BE2C (cell line): ENCODE data around the gene COQ8B.

Source experiments
- DNase-seq: peaks from one replicate; pipeline ENCODE4 v3.0.0-alpha.2; 2020
- H3K27me3 ChIP-seq: fragments of 250-450 bp; sonication (Bioruptor Pico); 2 replicates; pipeline ENCODE4 v1.5.1; 2020; ENCODE audit warnings: mild to moderate bottlenecking
- H3K36me3 ChIP-seq: fragments of 250-450 bp; sonication (Bioruptor Pico); 2 replicates; pipeline ENCODE4 v1.5.1; 2020; ENCODE audit warnings: mild to moderate bottlenecking
- H3K4me1 ChIP-seq: fragments of 250-450 bp; sonication (Bioruptor Pico); 2 replicates; pipeline ENCODE4 v1.5.1; 2020
- H3K4me3 ChIP-seq: 2 replicates; pipeline ENCODE4 v1.5.1; 2011; ENCODE audit warnings: low read depth, low read length
- H3K9me3 ChIP-seq: fragments of 250-450 bp; sonication (Bioruptor Pico); 2 replicates; pipeline ENCODE4 v1.5.1; 2020
- TF ChIP-seq, protein P1 (sequence below): IDR thresholded peaks from 2 replicates; pipeline ENCODE4 v1.5.1; 2012; ENCODE audit warnings: mild to moderate bottlenecking, low read depth, low read length

COQ8B gene

DNA sequence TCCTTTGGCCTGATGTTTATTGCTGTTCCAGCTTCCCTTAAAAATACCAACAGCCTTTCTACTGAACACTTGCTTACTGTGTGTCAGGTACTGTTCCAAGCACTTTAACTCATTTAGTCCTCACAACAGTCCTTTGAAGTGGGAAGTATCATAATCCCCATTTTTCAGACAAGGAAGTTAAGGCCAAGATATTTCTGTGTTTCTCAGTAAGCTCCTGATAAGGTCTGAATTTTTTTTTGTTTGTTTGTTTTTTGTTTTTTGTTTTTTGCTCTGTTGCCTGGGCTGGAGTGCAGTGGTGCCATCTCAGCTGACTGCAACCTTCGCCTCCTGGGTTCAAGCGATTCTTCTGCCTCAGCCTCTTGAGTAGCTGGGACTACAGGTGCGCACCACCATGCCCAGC is 41.8 kb upstream of the COQ8B start:
- TF ChIP-seq, protein P1, sequence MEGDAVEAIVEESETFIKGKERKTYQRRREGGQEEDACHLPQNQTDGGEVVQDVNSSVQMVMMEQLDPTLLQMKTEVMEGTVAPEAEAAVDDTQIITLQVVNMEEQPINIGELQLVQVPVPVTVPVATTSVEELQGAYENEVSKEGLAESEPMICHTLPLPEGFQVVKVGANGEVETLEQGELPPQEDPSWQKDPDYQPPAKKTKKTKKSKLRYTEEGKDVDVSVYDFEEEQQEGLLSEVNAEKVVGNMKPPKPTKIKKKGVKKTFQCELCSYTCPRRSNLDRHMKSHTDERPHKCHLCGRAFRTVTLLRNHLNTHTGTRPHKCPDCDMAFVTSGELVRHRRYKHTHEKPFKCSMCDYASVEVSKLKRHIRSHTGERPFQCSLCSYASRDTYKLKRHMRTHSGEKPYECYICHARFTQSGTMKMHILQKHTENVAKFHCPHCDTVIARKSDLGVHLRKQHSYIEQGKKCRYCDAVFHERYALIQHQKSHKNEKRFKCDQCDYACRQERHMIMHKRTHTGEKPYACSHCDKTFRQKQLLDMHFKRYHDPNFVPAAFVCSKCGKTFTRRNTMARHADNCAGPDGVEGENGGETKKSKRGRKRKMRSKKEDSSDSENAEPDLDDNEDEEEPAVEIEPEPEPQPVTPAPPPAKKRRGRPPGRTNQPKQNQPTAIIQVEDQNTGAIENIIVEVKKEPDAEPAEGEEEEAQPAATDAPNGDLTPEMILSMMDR: no peak
- Histone ChIP-seq H3K4me3 (no peak overlapping the region), H3K4me1 (no peaks in the 10 kb centered on the region), H3K9me3 (no peaks in the 10 kb centered on the region), H3K27me3 (no peaks in the 10 kb centered on the region), H3K36me3 (peaks cover 88% of the 10 kb centered on the region)
- no peak for DNase-seq

DNA sequence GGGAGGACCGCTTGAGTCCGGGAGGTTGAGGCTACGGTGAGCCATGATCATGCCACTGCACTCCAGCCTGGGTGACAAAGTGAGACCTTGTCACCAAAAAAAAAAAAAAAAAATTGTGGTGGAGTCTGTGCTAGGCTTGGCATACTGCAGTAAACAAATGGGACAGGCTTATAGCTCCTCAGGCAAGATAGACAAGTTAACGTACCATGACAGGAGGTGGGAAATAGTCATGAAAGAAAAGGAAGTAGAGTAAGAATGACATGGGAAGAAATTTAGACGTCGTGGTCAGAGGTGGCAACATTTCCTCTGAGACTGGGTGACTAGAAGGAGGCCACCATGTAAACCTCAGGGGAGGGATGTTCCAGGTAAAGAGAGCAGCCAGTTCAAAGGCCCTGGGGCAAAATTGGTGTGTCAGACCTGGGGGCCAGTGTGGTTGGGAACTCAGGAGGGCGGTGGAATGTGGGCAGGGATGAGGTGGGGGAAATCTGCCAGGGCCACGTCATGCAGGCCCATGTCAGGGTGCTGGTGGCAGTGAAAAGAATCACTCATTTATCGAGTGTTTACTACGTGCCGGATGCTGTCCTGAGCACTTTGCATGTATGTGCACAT is 39.9 kb upstream of the COQ8B start:
- no peaks in the 10 kb centered on the region for H3K4me1 ChIP-seq
- TF ChIP-seq, protein P1: no peak
- DNase-seq: no peak
- H3K36me3 ChIP-seq: peaks cover 75% of the 10 kb centered on the region
- no peaks in the 10 kb centered on the region for H3K27me3 ChIP-seq
- no peak overlapping the region for H3K4me3 ChIP-seq
- no peaks in the 10 kb centered on the region for H3K9me3 ChIP-seq

DNA sequence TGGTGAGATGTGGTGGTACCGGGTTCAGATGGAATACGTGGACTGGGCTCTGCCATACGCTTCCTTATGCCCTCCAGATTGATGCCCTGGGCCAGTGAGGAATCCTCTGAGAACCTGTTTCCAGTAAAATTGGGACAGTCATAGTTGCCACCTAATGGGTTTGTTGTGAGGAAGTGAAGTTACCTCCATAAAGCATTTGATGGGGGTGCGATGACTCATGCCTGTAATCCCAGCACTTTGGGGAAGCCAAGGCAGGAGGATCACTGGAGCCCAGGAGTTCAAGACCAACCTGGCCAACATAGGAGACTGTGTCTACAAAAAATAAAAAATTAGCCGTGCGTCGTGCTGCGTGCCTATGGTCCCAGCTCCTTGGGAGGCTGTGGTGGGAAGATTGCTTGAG is 39.1 kb upstream of the COQ8B start:
- no peak overlapping the region for H3K4me3 ChIP-seq
- TF ChIP-seq, protein P1: no peak
- H3K36me3 ChIP-seq: peaks cover 68% of the 10 kb centered on the region
- no peaks in the 10 kb centered on the region for H3K4me1 ChIP-seq
- no peak for DNase-seq
- no peaks in the 10 kb centered on the region for H3K27me3 ChIP-seq
- H3K9me3 ChIP-seq: no peaks in the 10 kb centered on the region

DNA sequence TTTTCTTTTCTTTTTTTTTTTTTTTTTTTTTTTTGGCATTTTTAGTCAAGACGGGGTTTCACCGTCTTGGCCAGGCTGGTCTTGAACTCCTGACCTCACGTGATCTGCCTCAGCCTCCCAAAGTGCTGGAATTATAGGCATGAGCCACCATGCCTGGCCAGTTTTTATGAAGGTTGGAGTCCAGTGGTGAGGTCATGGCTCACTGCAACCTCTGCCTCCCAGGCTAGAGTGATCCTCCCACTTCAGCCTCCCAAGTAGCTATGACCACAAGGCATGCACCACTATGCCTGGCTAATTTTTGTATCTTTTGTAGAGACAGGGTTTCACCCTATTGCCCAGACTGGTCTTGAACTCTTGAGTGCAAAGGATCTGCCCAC is 38.5 kb upstream of the COQ8B start:
- no peak overlapping the region for H3K4me3 ChIP-seq
- H3K4me1 ChIP-seq: no peaks in the 10 kb centered on the region
- no peaks in the 10 kb centered on the region for H3K27me3 ChIP-seq
- no peaks in the 10 kb centered on the region for H3K9me3 ChIP-seq
- TF ChIP-seq, protein P1: no peak
- peaks cover 63% of the 10 kb centered on the region for H3K36me3 ChIP-seq
- no peak for DNase-seq

DNA sequence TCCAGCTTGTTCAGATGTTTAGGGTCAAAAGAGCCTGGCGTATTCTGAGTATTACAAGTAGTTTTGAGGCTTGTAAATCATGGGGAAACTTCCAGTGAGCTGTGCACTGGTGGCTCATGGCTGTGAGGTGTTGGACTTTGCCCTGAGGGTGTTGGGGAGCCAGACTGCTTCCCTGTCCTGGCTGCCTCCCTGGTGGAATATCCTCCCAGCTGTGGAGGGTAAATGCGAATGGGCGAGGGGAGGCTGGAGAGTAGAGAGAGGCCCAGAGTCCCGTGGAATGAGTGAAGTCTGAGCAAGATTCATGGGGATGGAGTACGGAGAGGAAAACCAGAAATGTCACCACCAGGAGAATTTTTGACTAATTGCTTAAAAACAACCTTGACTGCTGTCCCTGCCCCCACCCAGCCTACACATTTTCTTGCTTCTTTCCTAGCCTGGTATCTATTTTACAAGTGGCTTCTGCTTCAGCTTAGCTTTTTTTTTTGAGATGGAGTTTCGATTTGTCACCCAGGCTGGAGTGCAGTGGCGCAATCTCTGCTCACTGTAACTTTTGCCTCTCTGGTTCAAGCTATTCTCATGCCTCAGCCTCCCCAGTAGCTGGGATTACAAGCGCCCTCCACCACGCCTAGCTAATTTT is 38.0 kb upstream of the COQ8B start:
- no peak for DNase-seq
- H3K4me3 ChIP-seq: no peak overlapping the region
- H3K36me3 ChIP-seq: peaks cover 58% of the 10 kb centered on the region
- peaks cover under 1% of the 10 kb centered on the region; the same call in 1 of the 2 replicates for H3K4me1 ChIP-seq
- H3K9me3 ChIP-seq: no peaks in the 10 kb centered on the region
- TF ChIP-seq, protein P1: no peak
- no peaks in the 10 kb centered on the region for H3K27me3 ChIP-seq

DNA sequence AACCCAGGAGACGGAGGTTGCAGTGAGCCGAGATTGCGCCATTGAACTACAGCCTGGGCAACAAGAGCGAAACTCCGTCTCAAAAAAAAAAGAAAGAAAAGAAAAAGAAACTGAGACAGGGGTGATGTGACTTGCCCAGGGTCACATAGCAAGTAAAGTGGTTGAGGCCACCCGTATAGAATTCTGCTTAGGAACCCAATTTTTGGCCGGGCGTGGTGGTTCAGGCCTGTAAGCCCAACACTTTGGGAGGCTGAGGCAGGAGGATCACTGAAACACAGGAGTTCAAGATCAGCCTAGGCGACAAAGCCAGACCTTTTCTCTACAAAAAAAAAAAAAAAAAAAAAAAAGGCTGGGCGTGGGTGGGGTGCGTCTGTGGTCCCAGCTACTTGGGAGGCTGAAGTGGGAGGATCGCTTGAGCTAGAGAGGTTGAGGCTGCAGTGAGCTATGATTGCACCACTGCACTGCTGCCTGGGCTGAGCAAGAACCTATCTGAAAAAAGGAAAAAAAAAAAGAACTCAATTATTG is 35.6 kb upstream of the COQ8B start:
- no peaks in the 10 kb centered on the region for H3K27me3 ChIP-seq
- TF ChIP-seq, protein P1: no peak
- peak overlapping the region; percentile 93 for H3K4me3 ChIP-seq
- H3K4me1 ChIP-seq: peaks cover 3% of the 10 kb centered on the region; the same call in 1 of the 2 replicates
- DNase-seq: no peak
- peaks cover 36% of the 10 kb centered on the region for H3K36me3 ChIP-seq
- H3K9me3 ChIP-seq: no peaks in the 10 kb centered on the region
